Occipital lobe (tissue), 2 donors: ENCODE measurements around the gene AGFG1. TPM values are rescaled to one million over a fixed set of nuclear protein-coding genes. Genes with fewer than 3 reads are reported as not detected.

Experiments
- DNase-seq: peaks from one replicate; lab custom pipeline; 2025; lab: John Stamatoyannopoulos, UW
- total RNA-seq: library from RNA; depleted of rRNA; stranded (reverse); fragments of >200 nt; gene quantifications from one replicate; pipeline ENCODE4 v1.2.3, GENCODE V29; 2014

The AGFG1 gene
- total RNA-seq, 1 donor from 2014 or later: 112 TPM

GRCh38 chr2:227606476-227606875 lies 134.5 kb downstream of the AGFG1 start:
- DNase-seq: no peak

DNA sequence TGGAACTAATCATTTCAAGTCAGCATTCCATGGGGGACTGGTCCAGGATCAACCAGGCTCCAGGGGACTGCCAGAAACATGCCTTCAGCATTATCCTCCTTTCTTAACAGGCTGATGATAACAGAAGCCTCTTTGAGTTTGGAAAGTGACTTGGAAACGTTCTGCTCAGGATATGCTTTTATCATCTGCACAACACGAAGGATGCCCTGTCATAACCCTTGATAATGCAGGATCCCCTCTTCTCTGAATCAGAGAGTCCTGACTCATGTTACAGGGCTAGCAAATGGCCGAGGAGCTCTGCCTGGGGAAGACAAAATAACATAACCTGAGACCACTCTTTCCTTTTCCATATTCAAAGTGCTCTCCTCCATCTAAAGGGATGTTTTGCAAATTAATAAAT lies 136.0 kb downstream of the AGFG1 start:
- DNase-seq: no peak

DNA sequence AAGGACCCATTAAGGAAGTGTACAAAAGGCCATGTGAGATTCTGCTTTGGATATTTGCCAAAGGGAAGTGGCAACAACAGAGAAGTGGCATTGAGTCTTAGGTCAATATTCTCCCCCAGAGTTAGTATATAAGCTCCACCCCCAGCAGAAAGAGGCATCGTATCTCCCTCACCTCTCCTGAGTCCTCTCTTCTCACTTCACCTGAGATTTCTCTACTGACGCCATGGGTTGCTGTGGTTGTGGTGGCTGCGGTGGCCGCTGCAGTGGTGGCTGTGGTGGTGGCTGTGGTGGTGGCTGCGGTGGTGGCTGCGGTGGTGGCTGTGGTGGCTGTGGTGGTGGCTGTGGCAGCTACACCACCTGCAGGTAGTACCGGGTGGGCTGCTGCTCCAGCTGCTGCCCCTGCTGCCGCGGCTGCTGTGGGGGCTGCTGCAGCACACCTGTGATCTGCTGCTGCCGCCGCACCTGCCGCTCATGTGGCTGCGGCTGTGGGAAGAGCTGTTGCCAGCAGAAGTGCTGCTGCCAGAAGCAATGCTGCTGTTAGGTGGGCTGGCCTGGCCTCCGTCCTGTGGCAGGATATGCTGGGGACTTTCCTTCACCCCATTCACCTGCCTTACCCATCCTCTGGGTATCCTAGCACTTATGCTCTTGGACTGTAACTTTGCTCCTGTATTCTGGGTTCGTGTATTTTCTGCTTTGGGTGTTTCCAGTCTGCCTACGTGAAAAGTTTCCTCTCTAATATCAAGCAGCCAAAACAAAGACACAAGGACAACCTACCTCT lies 136.8 kb downstream of the AGFG1 start:
- DNase-seq: no peak

DNA sequence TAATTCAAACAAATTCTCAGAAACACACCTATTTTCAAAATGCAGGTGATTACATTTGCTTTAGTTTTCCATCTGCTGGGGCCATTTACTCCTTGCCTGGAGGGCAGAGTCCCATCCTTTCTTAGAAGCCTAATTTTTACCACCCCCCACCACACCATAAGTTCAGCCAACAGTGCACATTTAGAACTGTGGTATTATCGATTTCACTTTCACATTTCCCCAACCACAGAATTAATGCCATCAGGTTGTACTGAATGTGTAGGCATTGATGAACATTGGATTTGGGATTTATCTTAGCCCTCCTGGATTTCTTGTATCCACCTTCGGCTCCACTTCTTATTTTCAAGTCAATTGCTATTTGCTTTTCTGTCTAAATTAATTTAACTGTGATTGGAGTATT lies 138.2 kb downstream of the AGFG1 start:
- DNase-seq: no peak

Other genes starting within 250 kb of the AGFG1 start
- 127 TPM for gene MFF, start 146.9 kb upstream of the AGFG1 start, total RNA-seq
- gene TM4SF20, start 92.8 kb upstream of the AGFG1 start, total RNA-seq: not detected
- gene SCYGR1, start 84.2 kb upstream of the AGFG1 start, total RNA-seq: not detected
- not detected for gene SCYGR2, start 126.7 kb downstream of the AGFG1 start, total RNA-seq
- gene SCYGR3, start 142.7 kb downstream of the AGFG1 start, total RNA-seq: not detected
- not detected for gene SCYGR4, start 145.3 kb downstream of the AGFG1 start, total RNA-seq
- gene SCYGR5, start 194.6 kb downstream of the AGFG1 start, total RNA-seq: not detected
- gene SLC19A3, start 245.9 kb downstream of the AGFG1 start, total RNA-seq: 1.2 TPM